ENCODE data around the gene ALK.

Gene ALK

DNA sequence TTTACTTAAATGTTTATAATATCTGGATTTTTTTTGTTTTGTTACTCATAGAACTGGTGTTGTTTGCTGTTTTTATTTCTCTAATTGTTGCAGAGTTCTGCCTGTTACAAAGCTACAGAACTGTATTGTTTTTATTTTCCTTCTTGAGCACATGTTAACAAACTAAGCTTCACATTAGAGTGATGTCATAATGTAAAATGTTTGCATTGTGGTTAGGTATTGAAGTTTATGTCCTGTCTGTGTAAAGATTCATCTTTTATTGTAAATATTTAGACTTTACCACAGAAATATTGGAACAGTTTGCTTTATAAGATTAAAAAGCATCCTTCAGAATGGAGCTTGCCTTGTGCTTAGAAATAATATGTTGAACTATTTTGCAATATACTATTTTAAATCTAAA is 738.5 kb downstream of the ALK start:
- TF ChIP-seq, protein P1, sequence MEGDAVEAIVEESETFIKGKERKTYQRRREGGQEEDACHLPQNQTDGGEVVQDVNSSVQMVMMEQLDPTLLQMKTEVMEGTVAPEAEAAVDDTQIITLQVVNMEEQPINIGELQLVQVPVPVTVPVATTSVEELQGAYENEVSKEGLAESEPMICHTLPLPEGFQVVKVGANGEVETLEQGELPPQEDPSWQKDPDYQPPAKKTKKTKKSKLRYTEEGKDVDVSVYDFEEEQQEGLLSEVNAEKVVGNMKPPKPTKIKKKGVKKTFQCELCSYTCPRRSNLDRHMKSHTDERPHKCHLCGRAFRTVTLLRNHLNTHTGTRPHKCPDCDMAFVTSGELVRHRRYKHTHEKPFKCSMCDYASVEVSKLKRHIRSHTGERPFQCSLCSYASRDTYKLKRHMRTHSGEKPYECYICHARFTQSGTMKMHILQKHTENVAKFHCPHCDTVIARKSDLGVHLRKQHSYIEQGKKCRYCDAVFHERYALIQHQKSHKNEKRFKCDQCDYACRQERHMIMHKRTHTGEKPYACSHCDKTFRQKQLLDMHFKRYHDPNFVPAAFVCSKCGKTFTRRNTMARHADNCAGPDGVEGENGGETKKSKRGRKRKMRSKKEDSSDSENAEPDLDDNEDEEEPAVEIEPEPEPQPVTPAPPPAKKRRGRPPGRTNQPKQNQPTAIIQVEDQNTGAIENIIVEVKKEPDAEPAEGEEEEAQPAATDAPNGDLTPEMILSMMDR (IDR thresholded peaks at IDR 0.05) = no peak

DNA sequence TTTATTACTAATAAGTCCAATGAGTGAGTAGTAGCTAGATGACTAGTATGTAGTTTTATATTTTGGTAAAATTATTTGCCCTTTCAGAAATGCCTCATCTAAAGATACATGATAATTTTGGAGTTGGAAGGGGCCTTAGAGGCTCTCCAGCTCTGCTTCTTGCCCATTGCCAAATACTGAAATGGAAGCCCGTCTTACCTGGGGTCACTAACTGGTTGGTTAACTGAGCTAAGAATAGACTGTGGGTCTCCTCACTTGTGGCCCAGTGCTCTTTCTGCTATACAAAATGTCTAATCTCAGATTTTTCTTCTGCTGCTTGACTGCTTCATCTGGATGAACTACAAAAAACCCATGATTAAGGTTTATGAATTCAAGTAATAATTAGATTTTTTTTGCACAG is 739.1 kb downstream of the ALK start:
- TF ChIP-seq, protein P1 (IDR thresholded peaks at IDR 0.05) = no peak

DNA sequence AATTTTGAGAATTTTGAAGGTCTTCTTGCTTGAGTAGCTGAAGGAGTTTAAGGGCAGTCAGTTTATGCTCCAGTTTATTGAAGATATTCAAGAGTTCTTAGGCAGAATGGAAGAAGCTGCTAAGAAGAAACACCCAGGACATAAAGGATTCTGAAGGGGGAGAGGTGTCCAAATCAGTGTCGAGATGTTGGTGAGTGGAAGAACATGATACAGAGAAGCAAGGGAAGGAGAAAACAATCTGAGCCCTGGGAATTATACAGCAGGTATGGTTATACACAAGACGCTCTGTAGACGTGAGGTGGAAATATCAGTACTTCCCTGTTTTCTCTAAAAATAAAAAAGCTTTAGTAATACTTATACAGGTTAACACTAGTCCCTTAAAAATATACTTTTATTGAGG is 746.0 kb downstream of the ALK start:
- TF ChIP-seq, protein P1 (IDR thresholded peaks at IDR 0.05) = no peak

DNA sequence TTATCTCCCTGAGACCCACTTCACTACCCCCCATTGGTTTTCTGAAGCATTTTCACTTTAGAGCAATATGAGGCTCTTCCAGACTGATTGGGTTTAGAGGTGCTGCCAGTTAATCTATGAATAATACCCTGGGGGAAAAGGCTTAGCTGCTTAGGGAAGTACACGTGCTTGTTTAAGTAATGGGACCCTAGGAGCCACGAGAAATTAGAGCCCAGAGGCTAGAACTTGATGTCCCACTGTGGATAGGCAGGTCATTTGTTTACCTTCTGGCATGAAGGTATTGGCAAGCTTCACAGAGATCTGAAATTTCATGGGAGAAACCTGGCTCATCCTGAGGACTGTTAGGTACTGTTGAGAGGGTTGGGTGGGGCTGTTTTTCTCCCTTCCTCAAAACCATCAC is 746.4 kb downstream of the ALK start:
- TF ChIP-seq, protein P1 (IDR thresholded peaks at IDR 0.05) = no peak

DNA sequence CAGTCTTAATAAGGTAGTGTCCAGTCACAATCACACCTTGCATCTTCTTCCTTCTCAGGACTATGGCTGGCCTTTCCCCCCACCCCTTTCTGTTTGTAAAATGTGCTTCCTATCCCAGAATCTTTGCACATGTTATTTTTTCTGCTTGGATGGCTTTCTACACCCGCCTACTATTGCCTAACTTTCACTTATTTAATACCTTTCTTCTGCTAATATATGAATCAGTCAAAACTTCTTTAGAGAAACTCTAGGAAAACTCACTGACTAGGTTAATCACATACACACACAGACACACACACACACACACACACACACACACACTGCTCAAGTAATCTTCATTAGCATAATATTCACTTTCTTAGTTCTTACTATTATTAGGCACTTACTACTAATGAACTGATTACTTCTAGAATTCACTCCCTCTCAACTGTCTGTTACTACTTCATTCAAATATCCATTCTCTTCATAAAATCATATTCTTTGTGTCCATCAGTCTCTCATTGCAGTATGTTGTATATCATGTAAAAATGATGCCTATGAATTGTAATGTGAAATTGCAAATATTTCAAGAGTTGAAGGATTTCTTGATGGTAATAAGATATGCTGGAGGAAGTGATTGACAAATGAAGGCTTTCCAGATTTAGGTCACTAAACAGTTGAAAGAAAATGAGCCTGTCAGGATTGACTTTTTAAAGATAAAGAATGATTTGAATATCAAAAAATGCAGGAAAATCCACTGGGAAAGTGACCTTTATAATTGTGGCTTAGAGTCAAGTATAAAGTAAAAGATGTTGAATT is 754.9 kb downstream of the ALK start:
- TF ChIP-seq, protein P1 (IDR thresholded peaks at IDR 0.05) = no peak

DNA sequence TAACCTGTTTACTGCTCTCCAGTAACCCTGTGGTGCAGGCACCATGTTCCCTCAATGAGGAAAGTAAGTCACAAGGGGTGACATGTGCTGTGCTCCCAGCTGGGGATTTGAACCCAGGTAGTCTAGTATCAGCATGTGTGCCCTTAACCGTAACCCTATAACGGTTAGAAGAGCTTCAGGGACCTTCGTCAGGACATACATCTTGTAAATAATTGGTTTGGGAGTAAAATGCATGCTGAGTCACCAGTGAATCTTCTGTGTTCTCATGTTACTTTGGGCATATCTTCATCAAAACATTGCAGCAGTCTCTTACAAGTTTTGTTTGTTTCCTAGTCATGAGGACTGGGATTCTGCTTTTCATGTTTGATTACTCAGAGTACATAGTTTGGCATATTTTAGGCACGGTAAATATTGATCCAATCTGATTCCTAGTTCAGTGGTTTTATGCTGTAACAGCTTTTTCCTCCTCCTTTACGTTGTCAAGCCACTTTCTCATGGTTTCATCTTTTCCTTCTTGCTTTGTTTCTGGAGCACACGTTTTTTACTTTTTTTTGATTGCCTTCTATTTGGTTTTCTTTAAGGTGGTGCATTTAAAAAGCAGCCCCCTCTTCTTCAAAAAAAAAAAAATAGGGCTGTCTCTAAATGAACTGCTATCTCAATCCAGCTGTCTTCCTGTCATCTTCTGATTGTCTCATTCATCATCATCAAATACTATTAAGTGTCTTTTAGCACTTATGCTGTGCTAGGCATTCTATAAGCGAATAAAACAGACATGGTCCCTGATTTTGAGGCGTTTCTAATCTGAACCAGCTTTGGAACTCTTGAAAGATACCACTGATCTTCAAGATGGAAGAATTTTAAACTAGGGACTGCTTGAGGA is 755.8 kb downstream of the ALK start:
- TF ChIP-seq, protein P1 (IDR thresholded peaks at IDR 0.05) = no peak

DNA sequence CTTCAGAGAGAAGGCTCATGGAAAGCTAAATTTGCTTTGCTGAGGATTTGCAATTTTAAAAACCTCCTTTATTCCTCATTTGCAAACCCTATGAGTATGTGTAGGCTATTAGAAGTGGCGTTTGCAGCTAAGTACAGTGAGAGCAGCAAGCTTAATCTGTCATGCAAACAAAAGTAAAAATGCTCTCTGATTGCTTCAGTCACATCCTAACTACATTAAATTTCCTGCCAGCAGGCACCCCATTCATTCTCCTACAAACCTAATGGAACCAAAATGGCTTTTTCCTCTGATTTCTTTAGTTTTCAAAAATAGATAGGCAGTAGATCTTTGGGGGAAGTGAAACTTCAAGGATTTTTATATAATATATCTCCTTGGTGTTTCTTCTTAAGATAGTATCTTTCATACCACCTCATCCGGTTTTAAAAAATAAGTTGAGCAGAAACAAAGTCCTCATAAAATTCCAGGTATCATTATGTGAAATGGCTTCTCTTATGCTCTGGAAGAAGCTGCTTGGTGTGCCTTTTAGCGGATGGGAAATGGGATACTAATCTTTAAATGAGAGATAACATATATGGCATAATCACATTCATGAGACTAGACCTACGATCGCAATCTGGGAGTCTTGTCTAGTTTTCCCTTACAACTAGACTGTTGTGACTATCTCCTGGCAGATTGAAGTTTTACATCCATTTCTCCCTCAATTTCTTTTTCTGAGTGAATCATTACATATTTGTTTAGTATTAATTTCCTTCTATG is 757.1 kb downstream of the ALK start:
- TF ChIP-seq, protein P1 (IDR thresholded peaks at IDR 0.05) = no peak

All from LNCAP (cell line).